ENCODE results near the gene MYO7B.

The MYO7B gene

GRCh38 chr2:127560201-127560930 lies 24.9 kb downstream of the MYO7B start:
- H3K4me1 ChIP-seq (ENCODE audit: control insufficient read depth in 1 of 2, insufficient read depth in 2 of 2, low read length in 2 of 2) = no peaks in the 10 kb centered on the region
- no peak overlapping the region for H3K27ac ChIP-seq (ENCODE audit: low read length)
- H3K27me3 ChIP-seq (ENCODE audit: low read depth, low read length) = no peaks in the 10 kb centered on the region
- peaks cover 0 to 4% of the 10 kb centered on the region in 2 donors for H3K9me3 ChIP-seq (ENCODE audit: control insufficient read depth in 1 of 2, low read length in 2 of 2)
- H3K36me3 ChIP-seq (ENCODE audit: control insufficient read depth in 1 of 2, insufficient read depth in 2 of 2, low read length in 2 of 2) = no peaks in the 10 kb centered on the region
- H3K4me3 ChIP-seq (ENCODE audit: low read depth in 1 of 2, low read length in 2 of 2) = no peak overlapping the region

- Histone ChIP-seq H3K9me3 (ENCODE audit: control insufficient read depth in 1 of 2, low read length in 2 of 2) (peaks cover 0 to 4% of the 10 kb centered on the region in 2 donors), H3K36me3 (ENCODE audit: control insufficient read depth in 1 of 2, insufficient read depth in 2 of 2, low read length in 2 of 2) (no peaks in the 10 kb centered on the region), H3K4me3 (ENCODE audit: low read depth in 1 of 2, low read length in 2 of 2) (no peak overlapping the region), H3K4me1 (ENCODE audit: control insufficient read depth in 1 of 2, insufficient read depth in 2 of 2, low read length in 2 of 2) (no peaks in the 10 kb centered on the region), H3K27ac (ENCODE audit: low read length) (no peak overlapping the region), H3K27me3 (ENCODE audit: low read depth, low read length) (no peaks in the 10 kb centered on the region)
Measured at GRCh38 chr2:127560931-127561280, 25.4 kb downstream of the MYO7B start.

DNA sequence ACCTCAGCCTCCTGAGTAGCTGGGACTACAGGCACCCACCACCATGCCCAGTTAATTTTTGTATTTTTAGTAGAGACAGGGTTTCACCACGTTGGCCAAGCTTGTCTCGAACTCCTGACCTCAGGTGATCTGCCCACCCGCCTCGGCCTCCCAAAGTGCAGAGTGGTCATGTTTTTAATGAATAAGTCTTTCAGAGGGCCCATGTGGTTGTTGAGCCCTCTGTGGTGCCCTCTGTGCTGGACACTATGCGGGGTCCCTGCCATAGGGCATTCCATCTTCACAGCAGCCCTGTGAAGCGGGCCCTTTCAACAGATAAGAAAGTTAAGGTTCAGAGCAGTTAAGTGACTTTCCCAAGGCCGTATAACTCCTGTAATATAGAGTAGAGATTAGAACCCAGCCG lies 25.9 kb downstream of the MYO7B start:
- H3K36me3 ChIP-seq (ENCODE audit: control insufficient read depth in 1 of 2, insufficient read depth in 2 of 2, low read length in 2 of 2) = no peaks in the 10 kb centered on the region
- peaks cover 0 to 4% of the 10 kb centered on the region in 2 donors for H3K9me3 ChIP-seq (ENCODE audit: control insufficient read depth in 1 of 2, low read length in 2 of 2)
- H3K4me3 ChIP-seq (ENCODE audit: low read depth in 1 of 2, low read length in 2 of 2) = no peak overlapping the region
- H3K27me3 ChIP-seq (ENCODE audit: low read depth, low read length) = no peaks in the 10 kb centered on the region
- H3K27ac ChIP-seq (ENCODE audit: low read length) = no peak overlapping the region
- no peaks in the 10 kb centered on the region for H3K4me1 ChIP-seq (ENCODE audit: control insufficient read depth in 1 of 2, insufficient read depth in 2 of 2, low read length in 2 of 2)

DNA sequence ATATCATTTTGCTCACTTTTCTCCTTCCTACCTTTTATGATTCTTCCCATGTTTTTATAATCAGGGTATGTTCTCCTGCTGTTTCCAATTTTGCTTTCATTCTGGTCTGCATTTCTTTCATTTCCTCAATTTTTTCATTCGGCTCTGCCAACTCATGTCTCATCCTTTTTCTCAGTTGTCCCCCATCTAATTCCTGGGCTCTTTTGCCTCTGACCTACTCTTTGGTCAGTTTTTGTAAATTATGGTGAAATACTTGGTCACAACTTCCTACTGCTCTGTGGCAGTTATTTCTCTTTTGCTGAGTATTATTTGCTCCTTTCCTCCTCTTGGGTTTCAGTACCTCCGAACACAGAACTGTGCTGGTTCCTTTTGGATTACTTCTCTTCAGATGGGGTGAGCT lies 27.5 kb downstream of the MYO7B start:
- no peak overlapping the region for H3K27ac ChIP-seq (ENCODE audit: low read length)
- H3K9me3 ChIP-seq (ENCODE audit: control insufficient read depth in 1 of 2, low read length in 2 of 2) = no peaks in the 10 kb centered on the region

GRCh38 chr2:127563458-127564428 lies 28.3 kb downstream of the MYO7B start:
- Histone ChIP-seq H3K27ac (ENCODE audit: low read length) (no peak overlapping the region), H3K36me3 (ENCODE audit: control insufficient read depth in 1 of 2, insufficient read depth in 2 of 2, low read length in 2 of 2) (no peaks in the 10 kb centered on the region), H3K9me3 (ENCODE audit: control insufficient read depth in 1 of 2, low read length in 2 of 2) (no peaks in the 10 kb centered on the region), H3K4me1 (ENCODE audit: control insufficient read depth in 1 of 2, insufficient read depth in 2 of 2, low read length in 2 of 2) (no peaks in the 10 kb centered on the region), H3K27me3 (ENCODE audit: low read depth, low read length) (no peaks in the 10 kb centered on the region), H3K4me3 (ENCODE audit: low read depth in 1 of 2, low read length in 2 of 2) (no peak overlapping the region)

More for the DNA sequence above, 27.5 kb downstream of the MYO7B start:
- H3K27me3 ChIP-seq (ENCODE audit: low read depth, low read length) = no peaks in the 10 kb centered on the region
- H3K4me1 ChIP-seq (ENCODE audit: control insufficient read depth in 1 of 2, insufficient read depth in 2 of 2, low read length in 2 of 2) = no peaks in the 10 kb centered on the region
- H3K36me3 ChIP-seq (ENCODE audit: control insufficient read depth in 1 of 2, insufficient read depth in 2 of 2, low read length in 2 of 2) = no peaks in the 10 kb centered on the region
- no peak overlapping the region for H3K4me3 ChIP-seq (ENCODE audit: low read depth in 1 of 2, low read length in 2 of 2)

- no peaks in the 10 kb centered on the region for H3K9me3 ChIP-seq (ENCODE audit: control insufficient read depth in 1 of 2, low read length in 2 of 2)
- no peaks in the 10 kb centered on the region for H3K36me3 ChIP-seq (ENCODE audit: control insufficient read depth in 1 of 2, insufficient read depth in 2 of 2, low read length in 2 of 2)
- H3K27ac ChIP-seq (ENCODE audit: low read length) = no peak overlapping the region
- H3K27me3 ChIP-seq (ENCODE audit: low read depth, low read length) = no peaks in the 10 kb centered on the region
- peaks cover 4 to 7% of the 10 kb centered on the region in 2 donors for H3K4me1 ChIP-seq (ENCODE audit: control insufficient read depth in 1 of 2, insufficient read depth in 2 of 2, low read length in 2 of 2)
- no peak overlapping the region for H3K4me3 ChIP-seq (ENCODE audit: low read depth in 1 of 2, low read length in 2 of 2)
Measured at GRCh38 chr2:127564429-127565260, 29.2 kb downstream of the MYO7B start.

GRCh38 chr2:127565261-127566138 lies 30.0 kb downstream of the MYO7B start:
- no peaks in the 10 kb centered on the region for H3K9me3 ChIP-seq (ENCODE audit: control insufficient read depth in 1 of 2, low read length in 2 of 2)
- no peak overlapping the region for H3K4me3 ChIP-seq (ENCODE audit: low read depth in 1 of 2, low read length in 2 of 2)

DNA sequence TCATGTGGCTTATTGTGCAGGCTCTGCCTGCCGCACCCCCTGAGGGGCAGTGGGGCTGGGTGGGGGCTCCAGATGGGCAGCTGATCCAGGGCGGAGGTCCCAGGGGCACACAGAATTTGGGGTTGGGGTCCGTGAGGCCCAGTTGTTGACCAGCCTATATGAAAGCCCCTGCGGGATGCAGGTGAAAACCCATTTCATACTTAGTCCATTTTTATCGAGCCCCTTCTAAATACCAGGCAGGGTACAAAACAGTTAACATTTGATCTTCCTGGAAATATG lies 30.6 kb downstream of the MYO7B start:
- Histone ChIP-seq H3K9me3 (ENCODE audit: control insufficient read depth in 1 of 2, low read length in 2 of 2) (no peaks in the 10 kb centered on the region), H3K4me3 (ENCODE audit: low read depth in 1 of 2, low read length in 2 of 2) (no peak overlapping the region), H3K4me1 (ENCODE audit: control insufficient read depth in 1 of 2, insufficient read depth in 2 of 2, low read length in 2 of 2) (peaks cover 4 to 16% of the 10 kb centered on the region in 2 donors), H3K27ac (ENCODE audit: low read length) (no peak overlapping the region), H3K36me3 (ENCODE audit: control insufficient read depth in 1 of 2, insufficient read depth in 2 of 2, low read length in 2 of 2) (no peaks in the 10 kb centered on the region), H3K27me3 (ENCODE audit: low read depth, low read length) (no peaks in the 10 kb centered on the region)

More at GRCh38 chr2:127565261-127566138, 30.0 kb downstream of the MYO7B start:
- Histone ChIP-seq H3K27ac (ENCODE audit: low read length) (no peak overlapping the region), H3K27me3 (ENCODE audit: low read depth, low read length) (no peaks in the 10 kb centered on the region), H3K36me3 (ENCODE audit: control insufficient read depth in 1 of 2, insufficient read depth in 2 of 2, low read length in 2 of 2) (no peaks in the 10 kb centered on the region), H3K4me1 (ENCODE audit: control insufficient read depth in 1 of 2, insufficient read depth in 2 of 2, low read length in 2 of 2) (peaks cover 4 to 16% of the 10 kb centered on the region in 2 donors)

GRCh38 chr2:127566576-127566975 lies 31.1 kb downstream of the MYO7B start:
- H3K4me1 ChIP-seq (ENCODE audit: control insufficient read depth in 1 of 2, insufficient read depth in 2 of 2, low read length in 2 of 2) = peaks cover 4 to 16% of the 10 kb centered on the region in 2 donors
- no peaks in the 10 kb centered on the region for H3K36me3 ChIP-seq (ENCODE audit: control insufficient read depth in 1 of 2, insufficient read depth in 2 of 2, low read length in 2 of 2)
- H3K4me3 ChIP-seq (ENCODE audit: low read depth in 1 of 2, low read length in 2 of 2) = no peak overlapping the region
- no peaks in the 10 kb centered on the region for H3K27me3 ChIP-seq (ENCODE audit: low read depth, low read length)
- H3K27ac ChIP-seq (ENCODE audit: low read length) = no peak overlapping the region
- H3K9me3 ChIP-seq (ENCODE audit: control insufficient read depth in 1 of 2, low read length in 2 of 2) = no peaks in the 10 kb centered on the region

DNA sequence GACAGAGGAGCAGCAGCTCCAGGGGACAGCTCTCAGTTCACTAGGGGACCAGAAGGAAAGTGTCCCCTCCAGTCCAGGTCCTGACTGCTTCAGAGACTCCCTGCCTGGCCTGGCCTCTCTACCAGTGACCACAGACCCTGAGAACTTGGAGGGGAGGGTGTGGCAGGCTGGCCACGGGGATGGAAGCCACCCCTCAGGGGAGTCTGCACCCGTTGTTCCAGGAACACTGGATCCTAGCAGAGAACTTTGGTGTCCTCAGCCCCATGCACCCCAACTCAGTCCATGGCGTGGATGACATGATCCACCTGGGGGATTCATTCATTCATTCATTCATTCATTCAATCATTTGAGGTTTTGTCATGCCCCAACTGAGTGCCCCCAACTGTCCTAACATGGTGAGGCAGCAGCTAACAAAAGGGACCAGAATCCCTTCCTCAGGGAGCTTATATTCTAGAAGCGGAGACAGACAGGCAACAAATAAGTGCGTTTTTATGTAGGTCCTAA lies 31.9 kb downstream of the MYO7B start:
- Histone ChIP-seq H3K27me3 (ENCODE audit: low read depth, low read length) (no peaks in the 10 kb centered on the region), H3K9me3 (ENCODE audit: control insufficient read depth in 1 of 2, low read length in 2 of 2) (no peaks in the 10 kb centered on the region), H3K4me1 (ENCODE audit: control insufficient read depth in 1 of 2, insufficient read depth in 2 of 2, low read length in 2 of 2) (peaks cover 4 to 16% of the 10 kb centered on the region in 2 donors), H3K27ac (ENCODE audit: low read length) (no peak overlapping the region), H3K4me3 (ENCODE audit: low read depth in 1 of 2, low read length in 2 of 2) (no peak overlapping the region), H3K36me3 (ENCODE audit: control insufficient read depth in 1 of 2, insufficient read depth in 2 of 2, low read length in 2 of 2) (no peaks in the 10 kb centered on the region)

Data from muscle layer of duodenum (tissue), 2 donors.